ENCODE results near the gene GNB1L. TPM values are rescaled to one million over a fixed set of nuclear protein-coding genes. Genes with fewer than 3 reads are reported as not detected.
A peak's percentile ranks its signal among the peaks of the same experiment; 100 is the strongest.

GNB1L gene
- polyA plus RNA-seq, 3 donors: 3.4 to 6.0 (median 4.8) TPM

- H4K20me1 ChIP-seq (ENCODE audit: insufficient read depth, low read length): no peaks in the 10 kb centered on the region
- H3K4me1 ChIP-seq (ENCODE audit: control insufficient read depth in 1 of 2, insufficient read depth in 2 of 2, low read length in 2 of 2): no peaks in the 10 kb centered on the region
- Mint-ChIP-seq H3K9me3 (no peaks in the 10 kb centered on the region), H3K4me1 (peaks cover 3% of the 10 kb centered on the region), H3K27me3 (ENCODE audit: low read depth in 3 of 3) (peaks cover 0 to 2% (median 0%) of the 10 kb centered on the region in 3 donors), H3K27ac (peak overlapping the region in 1 of 7 donors; percentile 54), H3K36me3 (no peaks in the 10 kb centered on the region), H3K4me3 (no peak overlapping the region)
- no peak for TF ChIP-seq CTCF (IDR thresholded peaks at IDR 0.05)
- no peaks in the 10 kb centered on the region for H3K36me3 ChIP-seq (replicated peaks in 1 of 2; ENCODE audit: control insufficient read depth in 1 of 2, insufficient read depth in 2 of 2, low read length in 2 of 2)
- no peak overlapping the region for H3K9ac ChIP-seq (ENCODE audit: insufficient read depth, low read length, poor library complexity, severe bottlenecking)
- WGBS (ENCODE audit: insufficient coverage): 87% methylated on average over 2 of the region's 3 CpGs
- no peak overlapping the region for H2AFZ ChIP-seq (ENCODE audit: insufficient read depth, low read depth, low read length, poor library complexity, severe bottlenecking)
- intact Hi-C loops (cut with micrococcal nuclease): no loop called here
- H3K79me2 ChIP-seq (ENCODE audit: insufficient read depth, low read length): no peaks in the 10 kb centered on the region
- H3K4me2 ChIP-seq (replicated peaks; ENCODE audit: extremely low read depth, low read length, poor library complexity, severe bottlenecking): no peak overlapping the region
- no peak for DNase-seq
- no peaks in the 10 kb centered on the region for H3K9me3 ChIP-seq (replicated peaks in 1 of 2; ENCODE audit: control insufficient read depth in 1 of 2, insufficient read depth in 1 of 2, low read length in 2 of 2)
- no peak overlapping the region for H3K27ac ChIP-seq (ENCODE audit: low read depth in 1 of 2, low read length in 2 of 2)
- no peaks in the 10 kb centered on the region for H3K27me3 ChIP-seq (ENCODE audit: control insufficient read depth in 2 of 2, insufficient read depth in 2 of 2, low read length in 2 of 2)
- H3K4me3 ChIP-seq (replicated peaks in 1 of 3; ENCODE audit: low read depth in 2 of 3, low read length in 3 of 3): no peak overlapping the region
These were observed 13.7 kb upstream of the GNB1L start for GRCh38 chr22:19868333-19868732.

DNA sequence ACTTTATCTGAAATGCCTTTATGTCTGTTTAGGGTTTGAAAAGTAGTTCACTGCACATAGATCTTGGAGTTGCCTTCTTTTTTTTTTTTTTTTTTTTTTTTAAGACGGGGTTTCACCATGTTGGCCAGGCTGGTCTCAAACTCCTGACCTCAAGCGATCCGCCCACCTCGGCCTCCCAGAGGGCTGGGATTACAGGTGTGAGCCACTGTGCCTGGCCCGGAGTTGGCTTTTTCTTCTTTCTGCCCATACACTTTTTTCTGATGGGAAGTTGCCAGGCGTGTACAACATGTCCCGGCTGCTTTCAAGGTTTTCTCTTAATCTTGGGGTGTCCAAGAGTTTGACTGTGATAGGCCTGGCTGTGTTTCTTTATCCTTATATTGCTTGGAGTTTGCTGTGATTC is 12.9 kb upstream of the GNB1L start:
- no peaks in the 10 kb centered on the region for H3K27me3 ChIP-seq (ENCODE audit: control insufficient read depth in 2 of 2, insufficient read depth in 2 of 2, low read length in 2 of 2)
- no peak overlapping the region for H3K4me3 ChIP-seq (replicated peaks in 1 of 3; ENCODE audit: low read depth in 2 of 3, low read length in 3 of 3)
- no peaks in the 10 kb centered on the region for H4K20me1 ChIP-seq (ENCODE audit: insufficient read depth, low read length)
- Mint-ChIP-seq H3K27ac (no peak overlapping the region), H3K36me3 (no peaks in the 10 kb centered on the region), H3K27me3 (ENCODE audit: low read depth in 3 of 3) (peaks cover 0 to 2% (median 0%) of the 10 kb centered on the region in 3 donors), H3K4me1 (peaks cover 3% of the 10 kb centered on the region), H3K4me3 (no peak overlapping the region), H3K9me3 (no peaks in the 10 kb centered on the region)
- H3K27ac ChIP-seq (ENCODE audit: low read depth in 1 of 2, low read length in 2 of 2): no peak overlapping the region
- no peak for DNase-seq
- TF ChIP-seq CTCF (IDR thresholded peaks at IDR 0.05): no peak
- no peak overlapping the region for H3K4me2 ChIP-seq (replicated peaks; ENCODE audit: extremely low read depth, low read length, poor library complexity, severe bottlenecking)
- no peaks in the 10 kb centered on the region for H3K9me3 ChIP-seq (replicated peaks in 1 of 2; ENCODE audit: control insufficient read depth in 1 of 2, insufficient read depth in 1 of 2, low read length in 2 of 2)
- no peak overlapping the region for H3K9ac ChIP-seq (ENCODE audit: insufficient read depth, low read length, poor library complexity, severe bottlenecking)
- H2AFZ ChIP-seq (ENCODE audit: insufficient read depth, low read depth, low read length, poor library complexity, severe bottlenecking): no peak overlapping the region
- H3K36me3 ChIP-seq (replicated peaks in 1 of 2; ENCODE audit: control insufficient read depth in 1 of 2, insufficient read depth in 2 of 2, low read length in 2 of 2): no peaks in the 10 kb centered on the region
- H3K79me2 ChIP-seq (ENCODE audit: insufficient read depth, low read length): no peaks in the 10 kb centered on the region
- intact Hi-C loops (cut with micrococcal nuclease): no loop called here
- WGBS (ENCODE audit: insufficient coverage): no CpG with 5 or more reads among the region's 7 CpGs
- no peaks in the 10 kb centered on the region for H3K4me1 ChIP-seq (ENCODE audit: control insufficient read depth in 1 of 2, insufficient read depth in 2 of 2, low read length in 2 of 2)
